ENCODE measurements around the gene ASAP3.

DNA sequence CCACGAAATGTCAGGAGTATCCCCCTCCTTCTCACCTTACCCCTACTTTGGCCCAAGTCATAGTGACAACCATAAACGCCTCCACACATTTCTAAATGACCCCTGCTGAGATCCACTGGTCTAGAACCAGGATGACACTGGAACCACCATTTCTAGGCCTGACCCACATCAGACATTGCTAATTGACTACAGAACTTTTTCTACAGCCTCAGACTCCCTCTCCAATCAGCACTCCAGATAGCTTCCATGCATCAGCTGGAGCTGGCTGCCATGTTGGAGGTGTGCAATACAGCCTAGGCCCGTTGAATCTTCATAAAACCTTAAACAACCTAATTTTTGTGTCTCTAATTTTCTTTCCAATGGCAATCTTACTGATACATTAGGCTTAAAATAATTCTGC lies 78.0 kb downstream of the ASAP3 start:
- TF ChIP-seq CTCF (IDR thresholded peaks at IDR 0.05; ENCODE audit: borderline replicate concordance, extremely low read depth, low read length, poor library complexity, severe bottlenecking) (no peak), EZH2 (IDR thresholded peaks at IDR 0.05; ENCODE audit: borderline replicate concordance, low read depth, low read length, severe bottlenecking) (no peak)
